Measurements from ENCODE around the gene WDR36. TPM values are rescaled to one million over a fixed set of nuclear protein-coding genes. Genes with fewer than 3 reads are reported as not detected.
A peak's percentile ranks its signal among the peaks of the same experiment; 100 is the strongest.

WDR36 gene
- total and polyA plus RNA-seq, 2 of the 8 experiments (the other 6 are each of a cell fraction or from before 2014, with no cell fraction given): 9.3 to 41.8 TPM

DNA sequence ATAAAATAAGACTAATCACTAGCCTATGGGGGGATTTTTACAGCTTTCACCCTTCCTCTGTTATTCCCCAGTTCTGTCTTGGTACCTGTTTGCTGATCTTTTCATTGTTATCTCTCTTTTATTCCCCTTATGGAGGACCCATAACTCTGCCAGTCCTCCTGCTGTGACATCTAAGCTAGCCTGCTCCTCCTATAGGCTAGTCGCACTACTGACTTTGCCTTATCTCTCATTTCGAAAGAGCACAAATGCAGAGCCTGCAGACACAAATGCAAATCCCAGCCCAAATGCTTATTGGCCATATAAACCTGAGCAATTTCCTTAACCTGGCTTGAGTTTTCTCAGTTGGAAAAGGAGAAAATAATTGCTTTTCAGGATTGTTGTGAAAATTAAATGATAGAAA is 72.9 kb downstream of the WDR36 start:
- 37% methylated on average over 2 of the region's 2 CpGs; no CpG with 5 or more reads in 1 of the 2 experiments for WGBS, 2 experiments (ENCODE audit: extremely low coverage in 1 of 2, insufficient coverage in 1 of 2, insufficient read length in 1 of 2, insufficient replicate concordance in 2 of 2, low coverage in 1 of 2, low lambda C conversion rate in 2 of 2, missing lambda C conversion rate in 1 of 2)
- Histone ChIP-seq H3K27ac (ENCODE audit: low read depth, low read length) (no peak overlapping the region), H3K56ac (replicated peaks; ENCODE audit: insufficient read length, low read depth, low read length) (no peak overlapping the region), H2BK5ac (ENCODE audit: low read depth, low read length) (no peak overlapping the region), H3K14ac (ENCODE audit: insufficient read length) (no peak overlapping the region), H3K36me3 (ENCODE audit: control insufficient read depth in 2 of 4, insufficient read depth in 4 of 4, low read length in 3 of 4) (no peaks in the 10 kb centered on the region), H4K91ac (replicated peaks; ENCODE audit: insufficient read length, low read length) (no peak overlapping the region), H3K4me1 (replicated peaks in 1 of 4; ENCODE audit: control insufficient read depth in 3 of 4, insufficient read depth in 4 of 4, low read length in 3 of 4) (peaks cover 0 to 3% (median 0%) of the 10 kb centered on the region in 4 experiments; a peak in 2 of 7 replicates), H3K4ac (replicated peaks; ENCODE audit: insufficient read length, low read depth, low read length) (no peak overlapping the region), H3K4me2 (ENCODE audit: insufficient read depth in 1 of 2, low read depth in 2 of 2, low read length in 2 of 2) (no peak overlapping the region), H4K5ac (ENCODE audit: insufficient read length, low read depth, low read length) (no peak overlapping the region), H2AK5ac (ENCODE audit: low read depth, low read length) (no peak overlapping the region), H3K79me2 (ENCODE audit: control insufficient read depth in 1 of 2, insufficient read depth in 2 of 2, low read length in 2 of 2) (no peaks in the 10 kb centered on the region), H3K23me2 (ENCODE audit: low read depth, low read length) (no peaks in the 10 kb centered on the region; the same call in 1 of the 2 replicates), H4K20me1 (replicated peaks in 1 of 2; ENCODE audit: control insufficient read depth in 1 of 2, insufficient read depth in 2 of 2, low read length in 2 of 2) (no peaks in the 10 kb centered on the region), H3K18ac (ENCODE audit: extremely low read depth, low read length) (no peak overlapping the region), H3K23ac (ENCODE audit: insufficient read length) (no peak overlapping the region), H2BK20ac (ENCODE audit: low read length) (no peak overlapping the region), H3K27me3 (replicated peaks in 1 of 4; ENCODE audit: control insufficient read depth in 3 of 4, extremely low read depth in 1 of 4, insufficient read depth in 3 of 4, low read length in 3 of 4) (no peaks in the 10 kb centered on the region), H2BK15ac (ENCODE audit: low read length) (no peak overlapping the region), H4K8ac (ENCODE audit: extremely low read depth, insufficient read depth, low read length) (no peak overlapping the region), H3K4me3 (ENCODE audit: extremely low read depth in 1 of 4, insufficient read depth in 2 of 4, low read depth in 3 of 4, low read length in 4 of 4) (no peak overlapping the region), H2BK120ac (replicated peaks; ENCODE audit: low read depth, low read length) (no peak overlapping the region), H3K9ac (replicated peaks in 1 of 4; ENCODE audit: extremely low read depth in 1 of 4, low read depth in 3 of 4, low read length in 3 of 4) (no peak overlapping the region), H3K9me3 (ENCODE audit: insufficient read depth in 2 of 2, low read depth in 1 of 2, low read length in 1 of 2) (no peaks in the 10 kb centered on the region), H3K79me1 (ENCODE audit: low read depth, low read length) (no peaks in the 10 kb centered on the region), H2BK12ac (ENCODE audit: low read depth, low read length) (no peak overlapping the region), H2AFZ (ENCODE audit: low read length) (no peak overlapping the region)
- no peak for DNase-seq (ENCODE audit: low read depth in 1 of 2, low spot score in 2 of 2)
- TF ChIP-seq, protein P1, sequence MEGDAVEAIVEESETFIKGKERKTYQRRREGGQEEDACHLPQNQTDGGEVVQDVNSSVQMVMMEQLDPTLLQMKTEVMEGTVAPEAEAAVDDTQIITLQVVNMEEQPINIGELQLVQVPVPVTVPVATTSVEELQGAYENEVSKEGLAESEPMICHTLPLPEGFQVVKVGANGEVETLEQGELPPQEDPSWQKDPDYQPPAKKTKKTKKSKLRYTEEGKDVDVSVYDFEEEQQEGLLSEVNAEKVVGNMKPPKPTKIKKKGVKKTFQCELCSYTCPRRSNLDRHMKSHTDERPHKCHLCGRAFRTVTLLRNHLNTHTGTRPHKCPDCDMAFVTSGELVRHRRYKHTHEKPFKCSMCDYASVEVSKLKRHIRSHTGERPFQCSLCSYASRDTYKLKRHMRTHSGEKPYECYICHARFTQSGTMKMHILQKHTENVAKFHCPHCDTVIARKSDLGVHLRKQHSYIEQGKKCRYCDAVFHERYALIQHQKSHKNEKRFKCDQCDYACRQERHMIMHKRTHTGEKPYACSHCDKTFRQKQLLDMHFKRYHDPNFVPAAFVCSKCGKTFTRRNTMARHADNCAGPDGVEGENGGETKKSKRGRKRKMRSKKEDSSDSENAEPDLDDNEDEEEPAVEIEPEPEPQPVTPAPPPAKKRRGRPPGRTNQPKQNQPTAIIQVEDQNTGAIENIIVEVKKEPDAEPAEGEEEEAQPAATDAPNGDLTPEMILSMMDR (IDR thresholded peaks at IDR 0.05; ENCODE audit: control extremely low read depth in 1 of 3, insufficient read depth in 1 of 3, low read depth in 1 of 3, low read length in 3 of 3): peak in 1 of 3 experiments; percentile 10; a peak in 1 of 4 replicates
- TF ChIP-seq SIRT6 (IDR thresholded peaks at IDR 0.05; ENCODE audit: low read length): no peak
- ChIA-PET CTCF (ENCODE audit: partially characterized antibody) (interaction anchor here (0.7 to 4.6 kb wide), 5 partner anchors 9 to 367 kb away, joined by 3 to 27 read pairs (median 4); no protein-coding TSS in a partner anchor), POLR2A (ENCODE audit: partially characterized antibody) (no interaction called here)
- FAIRE-seq: no peak
